ENCODE results near the gene DUSP12.
"Not testable (repeated sequence)": the region's sequence is repeated elsewhere in the genome, so short reads cannot be mapped to it uniquely, and the experiment has no call there.

Gene DUSP12, protein sequence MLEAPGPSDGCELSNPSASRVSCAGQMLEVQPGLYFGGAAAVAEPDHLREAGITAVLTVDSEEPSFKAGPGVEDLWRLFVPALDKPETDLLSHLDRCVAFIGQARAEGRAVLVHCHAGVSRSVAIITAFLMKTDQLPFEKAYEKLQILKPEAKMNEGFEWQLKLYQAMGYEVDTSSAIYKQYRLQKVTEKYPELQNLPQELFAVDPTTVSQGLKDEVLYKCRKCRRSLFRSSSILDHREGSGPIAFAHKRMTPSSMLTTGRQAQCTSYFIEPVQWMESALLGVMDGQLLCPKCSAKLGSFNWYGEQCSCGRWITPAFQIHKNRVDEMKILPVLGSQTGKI

GRCh38 chr1:161749509-161750407, at the start of gene DUSP12:
DUSP12 (plus strand) TSS chr1:161749786; CDS start chr1:161749802, 16 bp downstream.
- DNase-seq (ENCODE audit: low read depth in 2 of 2): peak; percentile 59 to 67

- DNase-seq (ENCODE audit: low read depth in 2 of 2): no peak
Measured at GRCh38 chr1:161702250-161702649, 47.3 kb upstream of the DUSP12 start.

DNA sequence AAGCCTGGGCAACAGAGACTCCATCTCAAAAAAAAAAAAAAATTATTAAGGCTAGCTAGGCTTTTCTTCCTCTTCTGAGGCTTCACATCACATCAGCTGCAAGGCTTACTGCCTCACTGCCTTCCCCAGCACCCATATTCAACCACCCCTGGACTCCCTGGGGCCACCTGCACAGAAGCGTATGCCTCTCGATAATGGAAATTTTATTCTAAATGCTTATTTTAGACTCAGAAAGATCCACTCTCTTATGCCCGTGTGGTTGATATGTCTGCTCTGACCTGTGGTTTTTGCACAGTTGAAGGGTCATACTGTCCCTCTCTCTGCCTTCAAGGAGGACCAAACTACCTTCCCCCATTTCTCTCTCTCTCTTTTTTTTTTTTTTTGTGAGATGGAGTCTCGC, 44.0 kb upstream of the DUSP12 start:
- no peak for DNase-seq (ENCODE audit: low read depth in 2 of 2)

GRCh38 chr1:161706113-161706481, 43.5 kb upstream of the DUSP12 start:
- DNase-seq (ENCODE audit: low read depth in 2 of 2): no peak

GRCh38 chr1:161706482-161707347, 42.9 kb upstream of the DUSP12 start, which contains the start of gene FCRLA:
FCRLA (plus strand) TSS chr1:161707229; CDS start chr1:161707265, 36 bp downstream.
- no peak for DNase-seq (ENCODE audit: low read depth in 2 of 2)

DNA sequence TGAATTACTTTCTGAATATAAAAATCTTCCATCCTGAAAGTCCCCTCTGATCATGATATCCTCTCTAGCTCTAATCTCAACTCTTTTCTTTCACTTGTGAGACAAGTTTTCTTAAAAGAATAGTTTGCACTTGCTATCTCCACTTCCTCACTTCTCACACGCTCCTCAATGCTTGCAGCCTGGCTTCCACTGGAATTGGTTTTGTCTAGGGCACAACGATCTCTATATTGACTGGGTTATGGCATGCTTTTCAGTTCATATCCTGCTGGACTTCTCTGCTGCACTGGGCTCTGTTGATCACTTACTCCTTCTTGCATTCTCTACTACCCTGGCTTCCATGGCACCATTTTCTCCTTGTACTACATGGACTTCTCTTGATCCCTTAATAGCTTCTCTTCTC, 42.1 kb upstream of the DUSP12 start:
- no peak for DNase-seq (ENCODE audit: low read depth in 2 of 2)

DNA sequence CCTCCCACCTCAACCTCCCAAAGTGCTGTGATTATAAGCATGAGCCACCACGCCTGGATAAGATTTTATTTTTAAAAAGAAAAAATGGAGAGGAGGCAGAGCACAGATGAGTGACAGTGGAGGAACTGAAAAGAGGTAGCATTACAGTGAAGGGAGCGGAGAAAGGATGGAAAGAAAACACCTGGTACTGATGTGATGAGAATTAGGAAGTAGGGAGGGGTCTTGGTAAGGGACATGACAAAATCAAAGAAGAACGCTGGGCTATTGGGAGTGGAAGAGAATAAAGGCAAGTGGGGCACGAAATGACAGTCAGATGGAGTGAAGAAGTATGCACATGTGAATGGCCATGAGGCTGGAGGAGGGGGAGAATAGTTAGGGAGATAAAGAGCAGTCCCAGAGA, 40.2 kb upstream of the DUSP12 start:
- DNase-seq (ENCODE audit: low read depth in 2 of 2): no peak

- DNase-seq (ENCODE audit: low read depth in 2 of 2): no peak
Measured at GRCh38 chr1:161710560-161710959, 39.0 kb upstream of the DUSP12 start.

DNA sequence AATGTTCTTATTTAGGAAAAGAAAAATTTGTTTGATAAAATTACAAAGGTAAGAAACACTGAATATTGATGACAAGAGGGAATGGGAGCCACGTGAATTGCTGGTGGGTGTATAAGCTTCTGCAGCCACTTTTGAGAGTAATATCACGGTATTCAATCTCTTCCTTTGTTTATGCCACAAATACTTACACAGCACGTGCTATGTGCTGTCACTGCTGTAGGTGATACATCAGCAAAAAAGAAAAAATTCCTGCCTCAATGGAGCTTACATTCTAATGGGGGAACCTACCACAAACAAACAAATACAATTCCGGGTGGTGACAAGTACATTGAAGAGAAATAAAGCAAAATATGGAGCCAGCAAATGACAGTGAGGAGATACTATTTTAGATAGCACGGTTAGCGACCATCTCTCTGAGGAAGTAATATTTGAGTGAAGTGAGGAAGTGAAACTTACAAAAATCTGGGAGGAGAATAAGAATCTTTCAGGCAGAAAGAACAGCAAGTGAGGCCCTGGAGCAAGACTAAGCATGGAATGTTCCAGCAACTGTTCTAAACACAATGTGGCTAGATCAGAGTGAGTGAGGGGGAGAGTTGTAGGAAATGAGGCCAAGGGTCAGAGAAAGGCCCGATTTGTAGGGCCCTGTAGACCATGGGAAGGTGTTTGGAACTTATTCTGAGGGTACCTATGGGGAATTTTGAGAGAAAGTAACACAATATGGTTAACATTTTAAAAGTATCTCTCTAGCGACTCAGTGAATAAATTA, 30.8 kb upstream of the DUSP12 start:
- no peak for DNase-seq (ENCODE audit: low read depth in 2 of 2)

DNA sequence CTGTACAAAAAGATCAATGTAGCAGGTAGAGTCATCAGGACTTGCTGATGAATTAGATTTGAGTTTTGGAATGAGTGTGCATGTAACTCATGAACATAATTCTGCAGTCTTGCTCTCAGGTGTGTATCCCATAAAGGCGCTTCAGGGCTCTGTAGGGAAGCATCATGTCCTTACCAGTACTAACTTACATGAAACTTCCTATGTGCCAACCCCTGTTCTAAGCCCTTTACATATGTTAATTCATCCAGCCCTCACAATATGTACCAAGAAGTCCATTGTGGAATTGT, 30.3 kb upstream of the DUSP12 start:
- DNase-seq (ENCODE audit: low read depth in 2 of 2): no peak

DNA sequence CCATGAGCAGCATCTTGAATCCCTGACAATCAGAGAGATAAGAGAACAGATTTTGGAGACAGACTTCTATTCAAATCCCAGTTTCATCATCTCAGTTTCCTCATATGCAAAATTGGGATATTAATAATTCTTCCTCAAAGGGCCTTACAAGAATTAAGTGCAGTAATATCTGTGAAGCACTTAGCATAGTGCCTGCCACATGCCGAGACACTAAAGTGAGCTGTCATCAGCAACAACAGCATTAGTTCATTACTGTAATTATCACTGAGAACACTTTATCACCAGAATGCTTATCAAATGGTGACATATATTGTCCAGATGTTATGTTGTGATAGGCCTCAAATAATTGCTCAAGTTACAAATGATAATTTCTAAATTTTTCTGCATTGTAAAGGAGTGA, 29.2 kb upstream of the DUSP12 start:
- DNase-seq (ENCODE audit: low read depth in 2 of 2): no peak

DNA sequence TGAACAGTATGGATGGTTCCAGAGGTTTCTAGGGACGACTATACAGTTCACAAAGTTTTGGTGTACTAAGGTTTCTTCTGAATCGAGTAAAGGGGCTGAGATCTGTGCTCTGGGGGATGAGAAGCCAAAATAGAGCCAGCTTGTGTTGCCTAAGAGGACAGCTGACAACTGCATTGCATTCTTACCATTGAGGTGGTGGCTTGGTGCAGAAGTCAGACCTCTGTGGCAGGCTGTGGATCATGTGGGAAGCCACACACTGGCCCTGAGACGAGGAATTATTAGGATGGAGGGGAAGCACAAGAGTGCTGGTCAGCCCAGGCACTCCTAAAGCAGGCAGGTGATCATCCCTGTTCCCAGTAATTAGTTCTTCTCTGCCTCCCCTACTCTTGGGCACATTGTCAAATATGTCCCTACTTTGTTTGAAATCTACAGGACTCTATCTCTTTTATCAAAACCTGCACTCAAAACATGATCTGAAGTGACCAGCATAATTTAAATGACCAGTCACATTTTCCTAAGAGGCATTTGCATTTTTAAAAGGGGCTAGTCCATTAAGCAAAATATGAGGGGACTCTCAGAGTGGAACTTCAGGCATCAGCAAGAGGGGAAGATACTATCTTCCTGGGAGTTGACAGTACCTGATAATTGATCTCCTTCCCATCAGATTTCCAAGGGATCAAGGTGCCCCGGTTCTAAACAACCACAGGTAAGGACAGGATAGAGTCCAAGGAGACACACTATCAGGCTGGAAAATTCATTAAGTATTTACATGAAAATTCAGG, 28.4 kb upstream of the DUSP12 start, which contains the start of gene FCRLB:
Gene FCRLB, plus strand, starts transcription at position 589 of the 782 bp plus-strand sequence. CDS start 1,129 bp downstream, outside the sequence.
- no peak for DNase-seq (ENCODE audit: low read depth in 2 of 2)

DNA sequence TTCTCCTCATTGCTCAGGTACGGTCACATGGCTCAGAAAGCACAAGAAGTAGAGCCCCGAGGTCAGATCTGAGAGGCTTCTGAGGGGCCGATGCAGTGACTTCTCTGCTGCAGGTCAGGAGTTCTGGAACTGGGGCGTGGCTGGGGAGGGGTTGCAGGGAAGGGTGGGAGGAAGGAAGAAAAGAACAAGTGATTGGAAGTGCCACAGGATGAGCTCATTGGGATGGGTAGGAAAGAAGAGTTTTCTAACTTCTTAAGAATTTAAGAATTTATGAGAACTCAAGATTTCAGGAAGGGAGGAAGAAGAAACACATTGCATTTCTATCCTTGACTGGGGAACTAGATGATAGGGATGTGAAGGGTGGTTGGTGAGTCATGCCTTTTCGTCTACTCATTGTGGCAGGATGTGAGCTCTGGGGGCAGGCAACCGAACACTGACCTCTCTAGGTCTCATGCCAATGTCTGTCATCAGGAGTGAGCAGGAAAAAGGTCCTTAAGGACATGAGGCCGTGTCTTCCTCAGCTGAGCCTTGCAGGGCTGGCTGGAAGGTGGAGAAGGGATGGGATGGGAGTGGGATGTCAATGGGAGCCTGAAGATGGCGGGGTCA, 27.7 kb upstream of the DUSP12 start:
- no peak for DNase-seq (ENCODE audit: low read depth in 2 of 2)

DNA sequence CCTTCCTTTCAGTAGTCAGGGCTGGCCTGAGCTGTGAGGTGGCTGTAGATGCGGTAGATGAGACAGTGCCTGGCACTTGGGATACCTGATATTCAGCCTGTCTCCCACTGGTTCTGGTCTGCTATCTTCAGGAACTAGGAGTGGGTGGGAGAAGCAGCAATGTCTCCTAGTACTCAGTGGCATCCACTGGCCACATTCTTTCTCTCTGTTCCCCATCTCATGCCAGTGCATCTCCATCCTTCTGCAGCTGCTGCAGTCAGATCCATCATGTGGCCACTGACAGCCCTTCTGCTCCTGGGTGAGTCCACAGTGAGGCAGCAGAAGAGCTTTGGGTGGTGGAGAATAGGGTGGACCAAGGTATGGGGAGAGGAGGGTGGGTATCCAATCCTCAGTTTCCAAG, 27.2 kb upstream of the DUSP12 start:
- no peak for DNase-seq (ENCODE audit: low read depth in 2 of 2)

- DNase-seq (ENCODE audit: low read depth in 2 of 2): no peak
Measured at GRCh38 chr1:161723459-161724141, 26.0 kb upstream of the DUSP12 start.

- not testable (repeated sequence) for DNase-seq (ENCODE audit: low read depth in 2 of 2)
Measured at GRCh38 chr1:161725258-161725907, 24.2 kb upstream of the DUSP12 start.

- DNase-seq (ENCODE audit: low read depth in 2 of 2): no peak
Measured at GRCh38 chr1:161725908-161726472, 23.6 kb upstream of the DUSP12 start.

DNA sequence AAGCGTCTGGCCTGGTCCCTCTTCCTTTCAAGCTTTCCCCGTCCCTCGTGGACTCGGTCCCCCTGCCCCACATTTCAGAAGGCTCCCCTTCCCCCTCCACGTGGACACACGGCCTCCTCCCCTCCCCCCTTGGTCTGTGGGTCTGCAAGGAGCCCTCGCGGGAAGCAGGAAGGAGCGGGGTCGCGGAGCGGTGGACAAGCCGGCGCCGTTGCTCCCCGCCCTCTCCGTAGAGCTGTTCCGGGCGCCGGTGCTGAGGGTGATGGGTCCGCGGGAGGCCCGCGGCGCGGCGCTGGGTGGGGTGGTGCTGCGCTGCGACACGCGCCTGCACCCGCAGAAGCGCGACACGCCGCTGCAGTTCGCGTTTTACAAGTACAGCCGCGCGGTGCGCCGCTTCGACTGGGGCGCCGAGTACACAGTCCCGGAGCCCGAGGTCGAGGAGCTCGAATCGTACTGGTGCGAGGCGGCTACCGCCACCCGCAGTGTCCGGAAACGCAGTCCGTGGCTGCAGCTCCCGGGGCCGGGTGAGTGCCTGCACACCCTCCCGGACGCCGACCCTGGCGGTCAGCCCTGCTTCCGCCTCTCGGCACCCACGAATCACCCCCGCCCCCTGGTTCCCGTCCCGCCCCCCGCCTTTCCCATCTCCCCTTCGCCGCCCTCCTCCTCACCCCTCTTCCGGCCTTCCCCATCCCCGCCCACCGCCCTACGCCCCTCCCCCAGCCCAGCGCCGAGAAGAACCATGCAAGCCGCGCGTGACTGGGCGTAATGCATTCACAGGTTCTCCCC, 22.9 kb upstream of the DUSP12 start:
- DNase-seq (ENCODE audit: low read depth in 2 of 2): no peak
